Sigmoid colon (tissue), 7 donors: ENCODE results near the gene KMT2B. TPM values are rescaled to one million over a fixed set of nuclear protein-coding genes. Genes with fewer than 3 reads are reported as not detected.

Experiments used
- DNase-seq: peaks from one replicate; pipeline ENCODE4 v3.0.0-alpha.2; 2019
- H3K27ac ChIP-seq, 4 donors: fragments of 200-600 bp; sonication (generic); one replicate each; pipeline ENCODE4 v1.5.1; 2016 to 2019; ENCODE audit warnings: mild to moderate bottlenecking in 1 of 4
- H3K27me3 ChIP-seq, 3 donors: fragments of 200-600 bp; sonication (generic); one replicate each; pipeline ENCODE4 v1.5.1; 2019; ENCODE audit warnings: mild to moderate bottlenecking in 1 of 3
- H3K36me3 ChIP-seq, 4 donors: fragments of 200-600 bp; sonication (generic); one replicate each; pipeline ENCODE4 v1.5.1; 2016 to 2019
- H3K4me1 ChIP-seq, 4 donors: fragments of 200-600 bp; sonication (generic); one replicate each; pipeline ENCODE4 v1.5.1; 2017 to 2019
- H3K4me3 ChIP-seq, 4 donors: fragments of 200-600 bp; sonication (generic); one replicate each; pipeline ENCODE4 v1.5.1; 2017 to 2019; ENCODE audit warnings: mild to moderate bottlenecking in 2 of 4, moderate library complexity in 1 of 4
- H3K9me3 ChIP-seq, 4 donors: fragments of 200-600 bp in 3 of 4; sonication (generic) in 3 of 4; one replicate each; pipeline versions ENCODE4 v1.5.1 to v1.6.1; 2013 to 2019
- CTCF ChIP-seq, 4 experiments: fragments of 450-650 bp in 3 of 4; fragments of 200-600 bp in 1 of 4; IDR thresholded peaks; one replicate each; pipeline ENCODE4 v1.5.1; 2016 to 2019; ENCODE audit warnings: antibody characterized with exemption in 4 of 4, mild to moderate bottlenecking in 3 of 4, moderate library complexity in 2 of 4
- EP300 ChIP-seq, 4 donors: sonication (generic); formaldehyde crosslinking; IDR thresholded peaks; one replicate each; pipeline ENCODE4 v1.6.1; 2017; ENCODE audit warnings: antibody characterized with exemption in 4 of 4
- POLR2A ChIP-seq, 2 donors: fragments of 450-650 bp; IDR thresholded peaks; one replicate each; pipeline ENCODE4 v1.6.1; 2016; ENCODE audit warnings: antibody characterized with exemption in 2 of 2, mild to moderate bottlenecking in 2 of 2, moderate library complexity in 2 of 2
- POLR2AphosphoS5 ChIP-seq, 4 donors: sonication (generic); formaldehyde crosslinking; IDR thresholded peaks; one replicate each; pipeline ENCODE4 v1.6.1; 2017; ENCODE audit warnings: antibody characterized with exemption in 4 of 4
- WGBS, 2 donors: extraction: QIAGEN DNeasy Blood & Tissue Kit; methylation state at CpG; one replicate each; pipeline ENCODE4 v1.1.7; 2013; 5-methylcytosine and 5-hydroxymethylcytosine counted together
- intact Hi-C: fragments of 100-400 bp; cut with DNase I; formaldehyde crosslinking; loops from one replicate; pipeline ENCODE4 v1.15.1; 2023
- polyA plus RNA-seq, 3 donors: library from polyadenylated mRNA; stranded (reverse); fragments of 200-250 nt; gene quantifications; one replicate each; pipeline ENCODE4 v1.2.3, GENCODE V29; 2013
- total RNA-seq, 4 donors: library from RNA; depleted of rRNA; stranded (reverse); fragments of >200 nt; gene quantifications; one replicate each; pipeline ENCODE4 v1.1.0, GENCODE V29; 2016
- donor health status: healthy with polysubstance abuse.
- donor health status: Bipolar disorder and iron deficiency.
- donor health status: healthy.

The KMT2B gene
- total and polyA plus RNA-seq, 7 donors = 6.4 to 32.2 (median 12.3) TPM

DNA sequence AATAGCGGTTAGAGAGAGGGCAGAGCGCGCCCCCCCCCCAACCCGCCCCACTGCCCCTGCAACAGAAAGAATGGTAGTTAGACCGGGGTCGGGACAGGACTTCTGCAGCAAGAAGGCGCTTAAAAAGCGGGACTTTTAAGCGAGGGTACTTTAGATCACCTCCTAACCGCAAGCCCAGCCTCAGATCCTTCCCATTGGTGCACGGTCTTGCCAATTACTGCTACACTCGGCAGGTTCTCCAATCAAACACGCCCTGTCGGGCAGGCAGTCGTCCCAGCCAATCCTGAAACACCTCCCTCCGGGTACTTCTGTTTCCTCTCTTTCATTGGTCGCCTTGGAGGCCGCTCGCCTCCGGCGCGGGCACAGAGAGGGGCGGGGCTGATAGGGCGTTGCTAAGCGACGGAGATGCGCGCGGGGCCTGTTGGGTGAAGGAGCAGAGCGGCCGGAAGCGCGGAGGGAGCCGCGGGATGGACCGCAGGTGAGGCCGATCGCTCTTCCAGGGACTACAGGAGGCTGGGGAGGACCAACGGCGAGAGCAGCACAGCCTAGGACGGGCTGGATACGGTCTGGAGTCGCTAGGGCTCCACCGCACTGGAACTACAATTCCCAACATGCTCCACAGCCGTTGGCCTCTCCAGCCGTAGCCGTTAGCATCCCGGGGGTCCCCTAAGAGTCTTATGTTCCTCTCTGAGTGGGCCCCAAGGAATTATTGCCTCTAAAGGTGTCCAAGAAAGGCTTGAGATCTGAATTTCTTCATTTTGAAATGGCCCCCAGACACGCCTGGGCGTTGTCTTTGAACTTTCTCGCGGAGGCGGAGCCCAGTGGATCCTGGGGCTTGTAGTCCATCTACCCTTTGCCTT lies 40.2 kb downstream of the KMT2B start, which contains the start of gene PROSER3:
Gene PROSER3 (plus strand): TSS at position 428 of the 860 bp plus-strand sequence. CDS start 40 bp downstream, at position 468.
- 0% methylated on average over 53 of the region's 53 CpGs for WGBS, 2 donors

DNA sequence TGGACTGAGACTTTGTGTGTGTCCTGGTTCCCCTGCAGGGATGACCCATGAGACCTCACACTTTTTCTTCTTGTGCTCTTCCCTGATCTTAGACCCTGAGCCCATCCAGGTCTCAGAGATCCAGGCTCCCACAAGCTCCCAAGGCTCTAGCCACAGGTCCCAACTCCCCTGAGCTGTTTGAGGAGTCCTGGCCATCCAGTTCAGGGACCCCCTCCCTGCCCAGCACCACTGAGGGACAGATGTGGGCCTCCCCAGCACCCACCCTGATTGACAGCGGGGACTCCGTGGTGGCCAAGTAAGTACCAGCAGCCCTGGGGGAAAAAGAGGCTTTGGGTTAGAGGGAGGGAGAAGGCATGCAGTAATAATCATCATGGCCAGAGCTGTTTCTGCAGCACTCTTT lies 41.9 kb downstream of the KMT2B start:
- WGBS, 2 donors = 96 to 100% methylated on average over 2 of the region's 2 CpGs
- no peaks in the 10 kb centered on the region for H3K27me3 ChIP-seq
- intact Hi-C loops = loop anchor here (5.0 to 10.0 kb wide), 4 partner anchors 112 to 383 kb away; partner anchors contain the start of genes CAPNS1, COX6B1, THAP8 and WDR62
- no peak for DNase-seq
- H3K27ac ChIP-seq = no peak overlapping the region
- H3K4me1 ChIP-seq = peaks cover 0 to 49% (median 37%) of the 10 kb centered on the region in 4 donors
- TF ChIP-seq CTCF (IDR thresholded peaks at IDR 0.05) = no peak
- H3K9me3 ChIP-seq = no peaks in the 10 kb centered on the region
- no peak overlapping the region for H3K4me3 ChIP-seq
- H3K36me3 ChIP-seq = peaks cover 0 to 43% (median 8%) of the 10 kb centered on the region in 4 donors

More for the DNA sequence above, 40.2 kb downstream of the KMT2B start, which contains the start of gene PROSER3:
- H3K4me1 ChIP-seq = peaks cover 0 to 63% (median 49%) of the 10 kb centered on the region in 4 donors
- H3K27me3 ChIP-seq = no peaks in the 10 kb centered on the region
- peak within 1 kb of the TSS; percentile 98 to 99 (median 99) for H3K27ac ChIP-seq
- no peaks in the 10 kb centered on the region for H3K9me3 ChIP-seq
- peak; percentile 100 for DNase-seq
- peak within 1 kb of the TSS; percentile 79 to 86 (median 83) for H3K4me3 ChIP-seq
- H3K36me3 ChIP-seq = peaks cover 0 to 43% (median 18%) of the 10 kb centered on the region in 4 donors
- intact Hi-C loops = loop anchor here (1.0 to 10.0 kb wide), 5 partner anchors 41 to 384 kb away; partner anchors contain the start of genes CAPNS1, COX6B1, THAP8 and WDR62
- peak; percentile 72 to 83 for TF ChIP-seq POLR2A (IDR thresholded peaks at IDR 0.05)
- TF ChIP-seq POLR2AphosphoS5 (IDR thresholded peaks at IDR 0.05) = peak; percentile 77 to 95 (median 86)
- no peak for TF ChIP-seq EP300 (IDR thresholded peaks at IDR 0.05)

DNA sequence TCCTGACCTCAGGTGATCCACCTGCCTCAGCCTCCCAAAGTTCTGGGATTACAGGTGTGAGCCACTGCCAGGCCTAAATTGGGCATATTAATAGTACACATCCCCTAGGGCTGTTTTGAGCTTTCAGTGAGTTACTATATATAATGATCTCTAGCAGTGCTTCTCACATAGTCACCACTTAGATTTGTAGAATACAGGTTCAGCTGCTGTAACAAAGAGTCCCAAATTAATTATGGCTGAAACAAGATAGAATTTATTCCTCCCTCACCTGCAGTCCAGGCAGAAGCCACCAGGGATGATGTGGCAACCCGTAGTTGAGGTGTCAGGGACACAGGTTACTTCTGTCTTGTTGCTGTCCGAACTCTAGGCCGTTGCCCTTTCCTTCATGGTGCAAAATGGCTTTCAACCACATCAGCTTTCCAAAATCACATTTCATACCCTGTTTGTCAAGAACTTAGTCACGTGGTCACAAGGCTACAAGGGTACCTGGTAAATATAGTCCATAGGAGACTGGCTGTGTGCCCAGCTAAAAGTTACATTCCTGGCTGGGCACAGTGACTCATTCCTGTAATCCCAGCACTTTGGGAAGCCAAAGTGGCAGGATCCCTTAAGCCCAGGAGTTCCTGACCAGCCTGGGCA lies 43.0 kb downstream of the KMT2B start:
- intact Hi-C loops = no loop called here
- Histone ChIP-seq H3K9me3 (no peaks in the 10 kb centered on the region), H3K27ac (no peak overlapping the region), H3K4me3 (no peak overlapping the region), H3K36me3 (peaks cover 0 to 55% (median 12%) of the 10 kb centered on the region in 4 donors), H3K4me1 (peaks cover 0 to 39% (median 27%) of the 10 kb centered on the region in 4 donors), H3K27me3 (no peaks in the 10 kb centered on the region)
- 96 to 98% methylated on average over 4 of the region's 4 CpGs for WGBS, 2 donors
- no peak for DNase-seq
- TF ChIP-seq POLR2A (IDR thresholded peaks at IDR 0.05) (no peak), POLR2AphosphoS5 (IDR thresholded peaks at IDR 0.05) (no peak), CTCF (IDR thresholded peaks at IDR 0.05) (no peak), EP300 (IDR thresholded peaks at IDR 0.05) (no peak)

GRCh38 chr19:35764432-35765315 lies 46.9 kb downstream of the KMT2B start:
- Histone ChIP-seq H3K27ac (no peak overlapping the region), H3K4me3 (no peak overlapping the region), H3K9me3 (no peaks in the 10 kb centered on the region), H3K4me1 (peaks cover 0 to 19% (median under 1%) of the 10 kb centered on the region in 4 donors), H3K27me3 (no peaks in the 10 kb centered on the region), H3K36me3 (peaks cover 0 to 59% (median 12%) of the 10 kb centered on the region in 4 donors)
- 94 to 97% methylated on average over 17 of the region's 17 CpGs for WGBS, 2 donors
- intact Hi-C loops = no loop called here
- TF ChIP-seq CTCF (IDR thresholded peaks at IDR 0.05) (no peak), POLR2A (IDR thresholded peaks at IDR 0.05) (no peak), EP300 (IDR thresholded peaks at IDR 0.05) (no peak), POLR2AphosphoS5 (IDR thresholded peaks at IDR 0.05) (no peak)
- DNase-seq = no peak
